GM13977 (cell line): Measurements from ENCODE around the gene KIAA0825.

Experiments
- DNase-seq: peaks from one replicate; pipeline ENCODE4 v3.0.0; 2012; ENCODE audit warnings: low spot score
- CTCF ChIP-seq: IDR thresholded peaks from 2 replicates; pipeline ENCODE4 v1.5.1; 2012; ENCODE audit warnings: mild to moderate bottlenecking, control low read depth; ENCODE audit not compliant: insufficient read depth; ENCODE audit errors: extremely low read depth, missing control alignments
- in situ Hi-C: fragments of 300-500 bp; cut with MboI; formaldehyde crosslinking; loops from one replicate; pipeline ENCODE4 v1.12.0; 2022; ENCODE audit warnings: low sequenced_read_pairs, low pct_unique_long_range_greater_than_20kb, mixed read lengths, inconsistent platforms; ENCODE audit not compliant: unreplicated experiment

The KIAA0825 gene

GRCh38 chr5:94376672-94377345, 241.6 kb downstream of the KIAA0825 start:
- no peak for DNase-seq
- no peak for TF ChIP-seq CTCF
- in situ Hi-C loops: no loop called here

GRCh38 chr5:94375801-94376200, 242.6 kb downstream of the KIAA0825 start:
- in situ Hi-C loops: no loop called here
- no peak for TF ChIP-seq CTCF
- no peak for DNase-seq

GRCh38 chr5:94374336-94374735, 244.1 kb downstream of the KIAA0825 start:
- no peak for TF ChIP-seq CTCF
- DNase-seq: no peak
- in situ Hi-C loops: no loop called here

- DNase-seq: no peak
- no peak for TF ChIP-seq CTCF
- in situ Hi-C loops: no loop called here
Measured at GRCh38 chr5:94367900-94368299, 250.5 kb downstream of the KIAA0825 start.

GRCh38 chr5:94366811-94367210, 251.6 kb downstream of the KIAA0825 start:
- no peak for DNase-seq
- no peak for TF ChIP-seq CTCF
- in situ Hi-C loops: no loop called here

GRCh38 chr5:94362857-94363256, 255.5 kb downstream of the KIAA0825 start:
- in situ Hi-C loops: no loop called here
- no peak for DNase-seq
- TF ChIP-seq CTCF: no peak
